HepG2 (cell line): Measurements from ENCODE around the gene UCMA. TPM values are rescaled to one million over a fixed set of nuclear protein-coding genes. Genes with fewer than 3 reads are reported as not detected.

Source experiments
- ATAC-seq: fragments of 200-7000 bp; cut with Tn5 transposase; 3 replicates; pipeline ENCODE4 v1.9.1; 2020; ENCODE audit warnings: mild to moderate bottlenecking, moderate library complexity
- BruUV-seq: library from RNA; stranded (reverse); fragments of 400-500 nt; replicated peaks from 2 replicates; lab custom pipeline; 2021; lab: Mats Ljungman, UMichigan
- CTCF ChIA-PET: fragments of 300-600 bp; formaldehyde crosslinking; extraction: SDS; loops from one replicate; lab custom pipeline; 2021; ENCODE audit warnings: low total read pairs, inconsistent platforms, low intra/inter-chr PET ratio; lab: Yijun Ruan, JAX
- POLR2A ChIA-PET: fragments of 350-600 bp; sonication (Branson Sonifier 250); formaldehyde crosslinking; loops from one replicate; lab custom pipeline; 2020; ENCODE audit warnings: antibody characterized with exemption, inconsistent platforms; lab: Yijun Ruan, JAX
- DNase-seq: peaks from one replicate; pipeline ENCODE4 v3.0.0-alpha.2; 2015; ENCODE audit warnings: low spot score
- FAIRE-seq: peaks from 3 replicates; lab custom pipeline; 2011; peaks lifted over from hg19 to GRCh38; lab: Jason Lieb, UNC
- H2AFZ ChIP-seq: one replicate; pipeline ENCODE4 v1.6.1; 2011; ENCODE audit warnings: low read length, inconsistent platforms
- H3K27ac ChIP-seq: fragments of 300-600 bp; 3 replicates; pipeline ENCODE4 v1.8.0; 2011; ENCODE audit warnings: mixed run types, mild to moderate bottlenecking, mixed read lengths, low read length, inconsistent platforms; ENCODE audit not compliant: insufficient read depth; ENCODE audit errors: extremely low read length
- H3K27me3 ChIP-seq, 2 experiments: fragments of 200-600 bp in 1 of 2; 2 replicates in 1 of 2; 3 replicates in 1 of 2; pipeline versions ENCODE4 v1.6.0 to v1.8.0; 2011; ENCODE audit warnings: low read length in 2 of 2, mild to moderate bottlenecking in 2 of 2, moderate library complexity in 2 of 2, inconsistent platforms in 1 of 2; ENCODE audit not compliant: insufficient read depth in 2 of 2, control insufficient read depth in 1 of 2
- H3K36me3 ChIP-seq, 2 experiments: fragments of 200-600 bp in 1 of 2; replicated peaks in 1 of 2; 2 replicates in 1 of 2; 3 replicates in 1 of 2; pipeline versions ENCODE4 v1.5.1 to v1.8.0; 2011; ENCODE audit warnings: low read length in 2 of 2, inconsistent platforms in 1 of 2; ENCODE audit not compliant: insufficient read depth in 2 of 2, control insufficient read depth in 1 of 2
- H3K4me1 ChIP-seq: 2 replicates; pipeline ENCODE4 v1.5.1; 2012; ENCODE audit warnings: low read length, inconsistent platforms; ENCODE audit not compliant: insufficient read depth
- H3K4me2 ChIP-seq: 2 replicates; pipeline ENCODE4 v1.6.0; 2011; ENCODE audit warnings: low read depth, low read length, inconsistent platforms
- H3K4me3 ChIP-seq, 3 experiments: fragments of 200-600 bp in 1 of 3; sonication (generic), shearing (Covaris generic) in 1 of 3; replicated peaks in 1 of 3; 2 replicates each; pipeline ENCODE4 v1.5.1; 2011 to 2016; ENCODE audit warnings: low read length in 3 of 3, inconsistent platforms in 2 of 3, low read depth in 2 of 3, mild to moderate bottlenecking in 2 of 3, control low read depth in 1 of 3, mixed read lengths in 1 of 3; ENCODE audit not compliant: insufficient read depth in 1 of 3
- H3K79me2 ChIP-seq: one replicate; pipeline ENCODE4 v1.6.1; 2011; ENCODE audit warnings: low read length, inconsistent platforms; ENCODE audit not compliant: insufficient read depth
- H3K9ac ChIP-seq: 2 replicates; pipeline ENCODE4 v1.6.0; 2011; ENCODE audit warnings: mild to moderate bottlenecking, low read depth, low read length, inconsistent platforms; ENCODE audit not compliant: insufficient read depth
- H3K9me3 ChIP-seq: 2 replicates; pipeline ENCODE4 v1.5.1; 2012; ENCODE audit warnings: mild to moderate bottlenecking, low read length
- H4K20me1 ChIP-seq: 2 replicates; pipeline ENCODE4 v1.6.0; 2011; ENCODE audit warnings: inconsistent platforms, mild to moderate bottlenecking, low read length, moderate library complexity; ENCODE audit not compliant: insufficient read depth
- AGO2 ChIP-seq: fragments of 200-400 bp; formaldehyde crosslinking; optimal IDR thresholded peaks from 2 replicates; pipeline ENCODE3; 2017; ENCODE audit warnings: mild to moderate bottlenecking, low read depth, low read length, moderate library complexity
- CENPX ChIP-seq: sonication (generic); formaldehyde crosslinking; IDR thresholded peaks from 2 replicates; pipeline ENCODE4 v1.9.0; 2021; ENCODE audit warnings: mild to moderate bottlenecking, missing genetic modification reagents, moderate library complexity
- DDIT3 ChIP-seq: sonication (generic); formaldehyde crosslinking; IDR thresholded peaks from 2 replicates; pipeline ENCODE4 v1.4.0; 2020; ENCODE audit warnings: mild to moderate bottlenecking, missing genetic modification reagents
- DPF2 ChIP-seq: sonication (generic); formaldehyde crosslinking; IDR thresholded peaks from 2 replicates; pipeline ENCODE4 v1.4.0; 2020; ENCODE audit warnings: mild to moderate bottlenecking, low read depth, missing genetic modification reagents, borderline replicate concordance
- ELF1 ChIP-seq: sonication (generic); formaldehyde crosslinking; IDR thresholded peaks from 2 replicates; pipeline ENCODE4 v1.4.0; 2020; ENCODE audit warnings: missing genetic modification reagents
- JUNB ChIP-seq: sonication (generic); formaldehyde crosslinking; IDR thresholded peaks from 2 replicates; pipeline ENCODE4 v1.8.0; 2022; ENCODE audit warnings: missing genetic modification reagents, mild to moderate bottlenecking, borderline replicate concordance
- NR3C1 ChIP-seq: sonication (generic); formaldehyde crosslinking; IDR thresholded peaks from 2 replicates; pipeline ENCODE4 v1.4.0; 2020; ENCODE audit warnings: missing genetic modification reagents
- ZNF101 ChIP-seq: sonication (generic); formaldehyde crosslinking; IDR thresholded peaks from 2 replicates; pipeline ENCODE4 v1.4.0; 2020; ENCODE audit warnings: mild to moderate bottlenecking, low read depth, missing genetic modification reagents, borderline replicate concordance
- ZNF326 ChIP-seq: sonication (generic); formaldehyde crosslinking; IDR thresholded peaks from 2 replicates; pipeline ENCODE4 v1.4.0; 2020; ENCODE audit warnings: missing genetic modification reagents, borderline replicate concordance
- ZNF558 ChIP-seq: sonication (generic); formaldehyde crosslinking; IDR thresholded peaks from 2 replicates; pipeline ENCODE4 v1.9.0; 2022; ENCODE audit warnings: mild to moderate bottlenecking, missing genetic modification reagents, borderline replicate concordance
- ZNF589 ChIP-seq: sonication (generic); formaldehyde crosslinking; conservative IDR thresholded peaks from 2 replicates; pipeline ENCODE4 v1.8.0; 2022; ENCODE audit warnings: mild to moderate bottlenecking, moderate library complexity, missing genetic modification reagents
- WGBS: methylation state at CpG from one replicate; pipeline ENCODE4 v1.1.6; 2017; ENCODE audit warnings: low lambda C conversion rate; 5-methylcytosine and 5-hydroxymethylcytosine counted together
- in situ Hi-C: cut with HindIII; loops from 2 replicates; pipeline ENCODE4 v1.10.0; 2017; ENCODE audit warnings: low pct_unique_long_range_greater_than_20kb; ENCODE audit not compliant: extremely low pct_ligation_motif_present
- intact Hi-C: fragments of 100-400 bp; cut with micrococcal nuclease; formaldehyde crosslinking; loops from one replicate; pipeline ENCODE4 v1.10.0; 2022; ENCODE audit not compliant: unreplicated experiment
- polyA plus RNA-seq, 8 experiments: library from polyadenylated mRNA; depleted of rRNA in 3 of 8; stranded (reverse) in 7 of 8; unstranded in 1 of 8; fragments of >200 nt; fragmentation: Illumina TruSeq in 4 of 8; extraction: Trizol in 4 of 8; gene quantifications; 2 replicates each; pipeline versions ENCODE4 v1.2.1 to v1.2.3, GENCODE V29; 2011 to 2016; ENCODE audit warnings: low read depth in 4 of 8, missing spikeins in 1 of 8, mixed read lengths in 1 of 8; ENCODE audit not compliant: insufficient read depth in 1 of 8
- total RNA-seq, 5 experiments: library from RNA; depleted of rRNA; stranded (reverse); fragments of >200 nt; fragmentation: Illumina TruSeq; extraction: Trizol; gene quantifications; 2 replicates each; pipeline ENCODE4 v1.2.3, GENCODE V29; 2016; ENCODE audit warnings: low read depth in 1 of 5
- TF ChIP-seq, protein P1 (sequence below): sonication (generic); formaldehyde crosslinking; IDR thresholded peaks from 2 replicates; pipeline ENCODE4 v1.4.0; 2020; ENCODE audit warnings: mild to moderate bottlenecking, missing genetic modification reagents
- TF ChIP-seq, protein P2 (sequence below): IDR thresholded peaks from 2 replicates; pipeline ENCODE4 v1.6.1; 2012; ENCODE audit warnings: low read depth, low read length, improper control_type of control experiment

Gene UCMA
- total and polyA plus RNA-seq, 2 of the 13 experiments (the other 11 are each of a cell fraction or from before 2014, with no cell fraction given), result not detected

GRCh38 chr10:13218878-13219277, 15.3 kb downstream of the UCMA start:
- H3K4me1 ChIP-seq, result peaks cover 17% of the 10 kb centered on the region; the same call in 1 of the 2 replicates
- no peak overlapping the region for H3K4me3 ChIP-seq
- TF ChIP-seq DDIT3 (CRISPR knock-in tag) (no peak), JUNB (no peak), CENPX (CRISPR knock-in tag) (no peak), ZNF101 (CRISPR knock-in tag) (no peak)
- in situ Hi-C loops (no loop called here), intact Hi-C loops (no loop called here)
- H2AFZ ChIP-seq, result no peak overlapping the region
- no peaks in the 10 kb centered on the region for H4K20me1 ChIP-seq
- ChIA-PET CTCF (interaction anchor here (3.2 kb wide), 1 partner anchor 83 kb away, joined by 9 read pairs; no protein-coding TSS in a partner anchor), POLR2A (no interaction called here)
- no peaks in the 10 kb centered on the region for H3K27me3 ChIP-seq
- no peaks in the 10 kb centered on the region for H3K79me2 ChIP-seq
- no peak for FAIRE-seq
- WGBS, result 84% methylated on average over 4 of the region's 4 CpGs
- no peaks in the 10 kb centered on the region for H3K36me3 ChIP-seq
- H3K4me2 ChIP-seq, result no peak overlapping the region
- no TSS peak for BruUV-seq
- ATAC-seq, result no peak
- H3K27ac ChIP-seq, result no peak overlapping the region
- no peak overlapping the region for H3K9ac ChIP-seq
- DNase-seq, result no peak
- H3K9me3 ChIP-seq, result no peaks in the 10 kb centered on the region

GRCh38 chr10:13213163-13213562, 21.0 kb downstream of the UCMA start:
- peaks cover 10% of the 10 kb centered on the region for H3K4me1 ChIP-seq
- no peak overlapping the region for H2AFZ ChIP-seq
- in situ Hi-C loops (no loop called here), intact Hi-C loops (no loop called here)
- no peak overlapping the region for H3K4me2 ChIP-seq
- peak; percentile 26 for FAIRE-seq
- ChIA-PET CTCF (no interaction called here), POLR2A (no interaction called here)
- 68% methylated on average over 7 of the region's 7 CpGs for WGBS
- H4K20me1 ChIP-seq, result no peaks in the 10 kb centered on the region
- DNase-seq, result peak; percentile 14
- H3K27me3 ChIP-seq, result no peaks in the 10 kb centered on the region
- H3K36me3 ChIP-seq, result peaks cover 0 to 9% of the 10 kb centered on the region in 2 experiments; a peak in 2 of 5 replicates
- no peak overlapping the region for H3K4me3 ChIP-seq
- H3K9me3 ChIP-seq, result no peaks in the 10 kb centered on the region
- no peaks in the 10 kb centered on the region for H3K79me2 ChIP-seq
- no peak overlapping the region for H3K9ac ChIP-seq
- H3K27ac ChIP-seq, result no peak overlapping the region
- peak; percentile 82 for ATAC-seq
- no TSS peak for BruUV-seq
- TF ChIP-seq, protein P1, sequence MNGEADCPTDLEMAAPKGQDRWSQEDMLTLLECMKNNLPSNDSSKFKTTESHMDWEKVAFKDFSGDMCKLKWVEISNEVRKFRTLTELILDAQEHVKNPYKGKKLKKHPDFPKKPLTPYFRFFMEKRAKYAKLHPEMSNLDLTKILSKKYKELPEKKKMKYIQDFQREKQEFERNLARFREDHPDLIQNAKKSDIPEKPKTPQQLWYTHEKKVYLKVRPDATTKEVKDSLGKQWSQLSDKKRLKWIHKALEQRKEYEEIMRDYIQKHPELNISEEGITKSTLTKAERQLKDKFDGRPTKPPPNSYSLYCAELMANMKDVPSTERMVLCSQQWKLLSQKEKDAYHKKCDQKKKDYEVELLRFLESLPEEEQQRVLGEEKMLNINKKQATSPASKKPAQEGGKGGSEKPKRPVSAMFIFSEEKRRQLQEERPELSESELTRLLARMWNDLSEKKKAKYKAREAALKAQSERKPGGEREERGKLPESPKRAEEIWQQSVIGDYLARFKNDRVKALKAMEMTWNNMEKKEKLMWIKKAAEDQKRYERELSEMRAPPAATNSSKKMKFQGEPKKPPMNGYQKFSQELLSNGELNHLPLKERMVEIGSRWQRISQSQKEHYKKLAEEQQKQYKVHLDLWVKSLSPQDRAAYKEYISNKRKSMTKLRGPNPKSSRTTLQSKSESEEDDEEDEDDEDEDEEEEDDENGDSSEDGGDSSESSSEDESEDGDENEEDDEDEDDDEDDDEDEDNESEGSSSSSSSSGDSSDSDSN (CRISPR knock-in tag), result no peak
- TF ChIP-seq ZNF558 (CRISPR knock-in tag) (no peak), NR3C1 (CRISPR knock-in tag) (no peak), ZNF326 (CRISPR knock-in tag) (no peak), ZNF589 (CRISPR knock-in tag) (no peak), AGO2 (no peak), DPF2 (no peak), ELF1 (no peak)
- TF ChIP-seq, protein P2, sequence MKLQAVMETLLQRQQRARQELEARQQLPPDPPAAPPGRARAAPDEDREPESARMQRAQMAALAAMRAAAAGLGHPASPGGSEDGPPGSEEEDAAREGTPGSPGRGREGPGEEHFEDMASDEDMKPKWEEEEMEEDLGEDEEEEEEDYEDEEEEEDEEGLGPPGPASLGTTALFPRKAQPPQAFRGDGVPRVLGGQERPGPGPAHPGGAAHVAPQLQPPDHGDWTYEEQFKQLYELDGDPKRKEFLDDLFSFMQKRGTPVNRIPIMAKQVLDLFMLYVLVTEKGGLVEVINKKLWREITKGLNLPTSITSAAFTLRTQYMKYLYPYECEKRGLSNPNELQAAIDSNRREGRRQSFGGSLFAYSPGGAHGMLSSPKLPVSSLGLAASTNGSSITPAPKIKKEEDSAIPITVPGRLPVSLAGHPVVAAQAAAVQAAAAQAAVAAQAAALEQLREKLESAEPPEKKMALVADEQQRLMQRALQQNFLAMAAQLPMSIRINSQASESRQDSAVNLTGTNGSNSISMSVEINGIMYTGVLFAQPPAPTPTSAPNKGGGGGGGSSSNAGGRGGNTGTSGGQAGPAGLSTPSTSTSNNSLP, result no peak
